NCI-H446 treated with DMSO at 0.1 percent for 48 hours (cell line): ENCODE data around the gene ERLIN1.
"Not testable (repeated sequence)": the region's sequence is repeated elsewhere in the genome, so short reads cannot be mapped to it uniquely, and the experiment has no call there.

ENCODE experiments used
- DNase-seq: peaks from one replicate; lab custom pipeline; 2025; lab: John Stamatoyannopoulos, UW

ERLIN1 gene

DNA sequence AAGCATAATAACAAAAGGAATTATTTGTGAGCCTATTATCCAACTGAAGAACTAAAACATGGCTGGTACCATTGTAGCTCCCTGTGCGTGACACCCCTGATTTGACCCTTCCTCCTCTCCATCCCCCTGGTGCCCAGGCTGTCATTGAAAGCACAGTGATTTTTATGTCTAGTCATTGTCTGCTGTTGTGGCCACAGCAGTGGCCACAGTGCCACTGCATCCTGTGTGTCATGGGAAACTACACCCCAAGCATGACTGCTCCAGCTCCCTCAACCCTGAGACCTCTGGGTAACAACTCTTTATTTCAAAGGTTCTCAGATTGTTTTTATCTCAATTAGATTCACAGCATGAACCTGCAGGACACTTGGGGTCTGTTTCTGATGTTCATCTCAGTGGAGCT is 52.0 kb downstream of the ERLIN1 start:
- no peak for DNase-seq

DNA sequence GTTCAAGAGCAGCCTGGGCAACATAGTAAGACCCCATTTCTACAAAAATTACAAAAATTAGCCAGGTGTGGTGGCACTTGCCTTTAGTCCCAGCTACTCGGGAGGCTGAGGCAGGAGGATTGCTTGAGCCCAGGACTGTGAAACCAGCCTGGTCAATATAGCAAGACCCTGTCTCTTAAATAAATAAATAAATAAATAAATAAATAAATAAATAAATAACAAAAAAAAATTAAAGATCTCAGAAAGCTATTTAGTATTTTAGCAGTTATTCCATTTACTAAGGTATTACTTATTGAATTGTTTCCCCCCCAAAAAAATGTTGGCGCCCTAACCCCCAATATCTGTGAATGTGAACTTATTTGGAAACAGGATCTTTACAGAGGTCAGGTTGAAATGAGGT is 53.4 kb downstream of the ERLIN1 start:
- DNase-seq, result no peak

DNA sequence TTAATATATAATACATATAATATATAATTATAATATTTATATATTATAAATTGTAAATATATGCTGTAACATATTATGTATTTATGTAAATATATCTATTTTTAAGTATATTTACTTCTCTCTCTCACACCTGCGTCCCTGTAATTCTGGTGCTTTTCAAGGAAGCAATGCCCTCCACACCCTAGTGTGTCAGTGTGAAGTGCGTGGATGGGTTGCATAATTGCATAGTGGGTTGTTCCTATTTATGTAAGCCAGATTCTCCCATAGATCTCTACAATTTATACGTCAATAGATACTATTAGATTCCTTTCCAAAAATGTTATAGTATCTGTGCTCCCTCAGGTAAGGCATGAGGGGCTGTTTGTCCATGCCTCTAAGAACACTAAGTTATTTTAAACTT is 54.3 kb downstream of the ERLIN1 start:
- DNase-seq, result no peak

DNA sequence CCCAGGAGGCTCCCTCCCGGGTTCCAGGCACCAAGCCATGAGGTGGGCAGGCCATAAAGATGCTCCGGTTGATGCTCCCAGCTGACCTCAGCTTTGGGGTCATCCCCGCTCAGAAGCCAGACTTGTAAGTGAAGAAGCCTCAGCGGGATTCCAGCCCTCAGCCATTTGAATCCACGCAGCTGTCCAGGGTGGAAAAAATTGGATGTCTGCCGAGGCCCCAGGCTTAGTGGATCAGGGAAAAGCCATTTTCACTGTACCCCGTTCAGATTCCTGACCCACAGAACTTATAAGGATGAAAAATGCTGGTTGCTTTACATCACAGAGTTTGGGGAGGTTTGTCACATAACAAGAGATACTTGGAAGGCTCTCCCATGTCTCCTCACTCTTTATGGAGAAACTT is 55.0 kb downstream of the ERLIN1 start:
- no peak for DNase-seq

DNA sequence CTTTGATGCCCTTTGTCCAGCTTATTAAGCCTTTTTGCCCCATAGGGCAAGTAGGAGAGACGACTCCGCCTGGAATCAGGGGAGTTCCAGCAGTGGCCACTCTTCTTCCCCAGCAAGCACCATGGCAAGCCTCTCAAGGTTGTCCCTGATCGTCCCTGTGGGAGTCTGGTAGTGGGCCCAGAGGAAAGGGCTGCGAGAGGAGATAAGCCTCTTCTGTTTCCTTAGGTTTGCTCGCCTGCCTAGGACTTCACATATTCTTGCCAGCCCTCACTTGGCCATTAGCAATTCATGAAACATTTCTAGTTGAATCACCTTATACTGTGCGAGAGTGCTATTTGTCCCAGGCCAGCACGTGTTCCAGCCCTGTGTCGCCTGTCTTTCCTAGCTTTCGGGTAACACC is 56.4 kb downstream of the ERLIN1 start:
- DNase-seq, result no peak

DNA sequence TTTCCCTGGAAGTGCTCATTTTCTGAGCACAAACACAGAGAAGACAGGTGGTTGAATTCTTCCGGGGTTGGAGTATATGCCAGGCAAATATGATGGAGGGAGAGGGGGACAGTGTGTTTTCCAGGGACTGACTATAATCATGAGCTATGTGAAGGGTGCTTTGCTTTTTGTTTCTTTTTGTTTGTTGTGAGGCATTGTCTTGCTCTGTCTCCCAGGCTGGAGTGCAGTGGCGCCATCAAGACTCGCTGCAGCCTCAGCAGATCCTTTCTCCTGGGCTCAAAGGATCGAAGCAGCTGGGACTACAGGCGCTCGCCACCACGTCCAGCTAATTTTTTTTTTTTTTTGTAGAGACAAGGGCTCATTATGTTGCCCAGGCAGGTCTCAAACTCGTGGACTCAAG is 56.9 kb downstream of the ERLIN1 start:
- DNase-seq, result no peak

DNA sequence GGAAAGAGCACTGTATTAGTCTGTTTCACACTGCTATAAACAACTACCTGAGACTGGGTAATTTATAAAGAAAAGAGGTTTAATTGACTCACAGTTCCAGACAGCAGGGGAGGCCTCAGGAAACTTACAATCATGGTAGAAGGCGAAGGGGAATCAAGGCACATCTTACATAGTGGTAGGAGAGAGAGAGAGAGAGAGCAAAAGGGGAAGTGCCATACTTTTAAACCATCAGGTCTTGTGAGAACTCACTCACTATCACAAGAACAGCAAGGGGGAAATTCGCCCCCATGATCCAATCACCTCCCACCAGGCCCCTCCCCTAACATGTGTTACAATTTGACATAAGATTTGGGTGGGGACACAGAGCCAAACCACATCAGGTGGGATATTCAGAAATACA is 60.5 kb downstream of the ERLIN1 start:
- not testable (repeated sequence) for DNase-seq

DNA sequence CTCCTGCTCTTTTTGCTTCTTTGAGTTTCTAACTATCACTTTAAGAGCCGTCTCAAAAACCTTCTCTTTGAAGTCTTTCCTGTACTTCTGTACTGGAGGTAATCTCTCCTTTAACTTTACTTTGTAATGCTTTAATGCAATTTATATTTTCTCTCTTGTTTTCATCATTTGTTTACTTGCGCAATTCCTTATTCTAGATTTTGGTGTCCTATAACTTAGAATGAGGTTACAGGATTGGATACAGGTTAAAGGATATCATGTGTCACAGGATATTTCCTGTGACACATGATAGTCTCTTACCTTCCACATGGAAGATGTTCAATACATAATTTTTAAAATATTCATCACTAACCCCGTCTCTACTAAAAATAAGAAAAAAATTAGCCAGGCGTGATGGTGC is 61.7 kb downstream of the ERLIN1 start:
- DNase-seq, result no peak

DNA sequence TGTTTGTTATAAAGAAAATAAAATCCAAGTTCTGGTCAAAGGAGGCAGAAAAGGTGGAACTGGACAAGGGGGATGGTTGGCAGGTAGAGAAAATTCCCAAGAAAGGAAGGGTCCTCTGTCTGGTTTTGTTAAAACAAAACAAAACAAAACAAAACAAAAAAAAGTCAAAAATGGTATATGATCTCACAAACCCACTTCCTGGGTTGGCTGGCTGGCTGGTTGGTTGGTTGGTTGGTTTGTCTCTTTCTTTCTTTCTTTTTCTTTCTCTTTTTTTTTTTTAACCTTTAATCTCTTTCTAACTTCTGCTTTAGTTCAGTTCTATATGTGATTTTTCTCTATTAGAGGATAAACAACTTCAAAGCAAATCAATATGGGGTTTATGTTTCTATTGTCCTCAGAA is 63.0 kb downstream of the ERLIN1 start:
- DNase-seq, result no peak

DNA sequence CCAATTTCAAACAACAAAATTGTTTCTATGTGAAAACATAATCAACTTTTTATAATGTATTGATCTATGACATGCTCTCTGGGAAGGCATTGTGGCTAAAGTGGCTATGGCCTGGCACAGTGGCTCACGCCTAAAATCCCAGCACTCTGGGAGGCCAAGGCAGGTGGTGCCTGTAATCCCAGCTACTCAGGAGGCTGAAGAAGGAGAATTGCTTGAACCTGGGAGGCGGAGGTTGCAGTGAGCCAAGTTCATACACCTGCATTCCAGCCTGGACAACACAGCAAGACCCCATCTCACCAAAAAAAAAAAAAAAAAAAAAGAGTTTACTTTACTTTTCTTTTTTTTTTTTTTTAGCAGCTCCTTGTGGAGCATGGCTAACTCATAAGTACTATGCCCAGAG is 65.3 kb downstream of the ERLIN1 start:
- DNase-seq, result no peak

DNA sequence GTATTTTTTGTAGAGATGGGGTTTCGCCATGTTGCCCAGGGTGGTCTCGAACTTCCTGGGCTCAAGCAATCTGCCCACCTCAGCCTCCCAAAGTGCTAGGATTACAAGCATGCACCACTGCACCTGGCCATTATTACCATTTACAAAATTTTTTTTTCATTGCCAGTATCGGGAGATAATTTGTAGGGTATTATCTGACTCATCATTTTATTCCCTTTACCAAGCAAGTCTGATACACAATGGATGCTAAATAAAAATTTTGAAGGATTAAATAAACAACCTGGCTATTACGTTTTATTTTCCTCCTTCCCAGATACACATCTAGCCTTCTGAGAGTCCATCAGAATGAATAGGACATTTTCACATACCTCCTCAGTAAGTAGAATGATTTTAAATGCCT is 66.1 kb downstream of the ERLIN1 start:
- DNase-seq, result no peak

DNA sequence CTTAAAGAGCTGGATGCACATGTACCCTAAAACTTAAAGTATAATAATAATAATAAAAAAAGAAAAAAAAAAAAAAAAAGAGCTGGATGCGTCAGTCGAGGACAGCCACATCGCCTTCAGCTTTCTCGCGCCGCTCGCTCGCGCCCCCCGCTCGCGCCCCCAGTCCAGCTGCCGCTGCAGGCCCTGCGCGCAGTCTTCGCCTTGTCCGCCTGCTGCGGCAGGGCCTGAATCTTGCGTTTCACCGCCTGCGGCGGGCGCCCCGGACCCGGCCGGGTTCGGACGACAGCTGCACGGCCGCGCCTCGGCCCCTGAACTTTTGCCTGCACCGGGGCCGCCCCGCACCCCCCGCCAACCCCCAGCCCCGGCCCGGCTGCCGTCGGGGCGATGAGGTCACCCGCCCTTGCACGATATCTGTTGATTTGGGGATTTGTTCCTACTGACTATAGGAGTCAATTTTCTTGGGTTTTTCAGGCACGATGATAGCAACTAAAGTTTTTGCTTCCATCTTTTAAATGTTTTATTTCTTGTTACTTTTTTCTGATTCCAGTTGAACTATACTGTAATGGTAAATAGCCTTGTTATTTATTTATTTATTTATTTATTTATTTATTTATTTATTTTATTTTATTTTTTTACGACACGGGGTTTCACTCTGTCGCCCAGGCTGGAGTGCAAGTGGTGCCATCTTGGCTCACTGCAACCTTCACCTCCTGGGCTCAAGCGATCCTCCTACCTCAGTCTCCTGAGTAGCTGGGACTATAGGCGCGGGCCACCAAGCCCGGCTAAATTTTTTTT is 70.7 kb downstream of the ERLIN1 start:
- no peak for DNase-seq

DNA sequence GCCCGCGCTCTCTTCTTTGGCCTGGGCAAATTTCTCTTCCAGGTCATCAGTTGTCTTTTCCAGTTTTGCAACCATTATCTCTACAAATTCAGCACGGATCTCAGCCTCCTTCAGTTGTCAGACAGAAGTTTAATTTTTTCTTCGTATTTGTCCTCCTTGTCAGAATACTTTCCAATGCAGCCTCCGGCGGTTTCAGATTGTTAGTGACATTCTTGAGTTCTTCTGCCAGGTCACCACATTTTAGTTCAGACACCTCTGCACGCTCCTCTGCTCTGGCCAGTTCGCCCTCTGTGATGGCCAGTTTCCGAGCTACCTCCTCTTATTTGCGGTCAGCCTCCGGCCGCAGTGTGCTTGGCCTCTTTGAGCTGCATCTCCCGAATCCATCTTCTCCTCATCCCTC is 71.4 kb downstream of the ERLIN1 start:
- no peak for DNase-seq

DNA sequence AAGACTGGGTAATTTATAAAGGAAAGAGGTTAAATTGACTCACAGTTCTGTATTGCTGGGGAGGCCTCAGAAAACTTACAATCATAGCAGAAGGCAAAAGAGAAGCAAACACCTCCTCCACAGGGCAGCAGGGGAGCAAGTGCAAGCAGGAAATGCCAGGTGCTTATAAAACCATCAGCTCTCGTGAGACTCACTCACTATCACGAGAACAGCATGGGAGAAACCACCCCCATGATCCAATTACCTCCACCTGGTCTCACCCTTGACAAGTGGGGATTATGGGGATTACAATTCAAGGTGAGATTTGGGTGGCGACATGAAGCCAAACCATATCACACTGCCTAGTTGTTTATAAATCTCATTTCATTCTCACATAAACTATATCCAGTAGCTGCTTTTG is 76.2 kb downstream of the ERLIN1 start:
- DNase-seq, result no peak

DNA sequence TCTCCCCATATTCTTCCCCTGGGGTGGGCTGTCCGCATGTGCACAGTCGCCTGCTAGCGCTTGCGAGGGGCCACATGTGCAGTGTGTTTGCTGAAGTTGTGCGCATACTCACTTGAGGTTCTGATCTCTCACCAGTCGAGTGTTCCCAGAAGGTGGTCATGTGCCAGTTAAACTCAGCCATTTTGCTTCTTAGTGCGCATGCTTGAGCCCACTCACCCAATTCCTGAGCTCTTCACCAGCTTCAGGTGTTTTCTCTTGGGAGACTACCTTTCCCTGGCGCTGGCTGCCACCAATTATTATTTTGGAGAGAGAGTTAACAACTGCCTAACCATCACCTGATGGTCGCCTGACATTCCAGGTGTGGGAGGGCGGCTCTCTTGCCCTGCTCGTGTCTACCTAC is 79.0 kb downstream of the ERLIN1 start:
- DNase-seq, result no peak

DNA sequence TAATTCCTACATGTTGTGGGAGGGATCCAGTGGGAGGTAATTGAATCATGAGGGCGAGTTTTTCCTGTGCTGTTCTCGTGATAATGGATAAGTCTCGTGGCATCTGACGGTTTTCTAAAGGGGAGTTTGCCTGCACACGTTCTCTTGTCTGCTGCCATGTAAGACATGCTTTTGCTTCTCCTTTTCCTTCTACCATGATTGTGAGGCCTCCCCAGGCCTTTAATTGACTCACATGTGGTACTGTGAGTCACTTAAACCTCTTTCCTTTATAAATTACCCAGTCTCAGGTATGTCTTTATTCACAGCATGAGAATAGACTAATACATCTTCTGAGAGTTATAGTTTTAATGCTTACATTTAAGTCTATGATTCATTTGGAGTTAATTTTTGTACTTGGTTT is 81.5 kb downstream of the ERLIN1 start:
- no peak for DNase-seq

DNA sequence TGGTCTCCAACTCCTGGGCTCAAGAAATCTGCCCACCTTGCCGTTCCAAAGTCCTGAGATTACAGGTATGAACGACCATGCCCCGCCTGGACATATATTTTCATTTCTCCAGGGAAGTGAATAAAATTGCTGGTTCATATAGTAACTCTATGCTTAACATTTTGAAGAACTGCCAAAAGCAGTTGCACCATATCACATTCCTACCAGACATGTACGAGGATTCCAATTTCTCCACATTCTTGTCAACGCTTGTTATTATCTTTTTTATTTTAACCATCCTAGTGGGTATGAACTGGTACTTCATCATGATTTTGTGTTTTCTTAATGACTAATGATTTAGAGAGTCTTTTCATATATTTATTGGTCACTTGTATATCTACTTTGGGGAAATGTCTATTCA is 82.2 kb downstream of the ERLIN1 start:
- no peak for DNase-seq

DNA sequence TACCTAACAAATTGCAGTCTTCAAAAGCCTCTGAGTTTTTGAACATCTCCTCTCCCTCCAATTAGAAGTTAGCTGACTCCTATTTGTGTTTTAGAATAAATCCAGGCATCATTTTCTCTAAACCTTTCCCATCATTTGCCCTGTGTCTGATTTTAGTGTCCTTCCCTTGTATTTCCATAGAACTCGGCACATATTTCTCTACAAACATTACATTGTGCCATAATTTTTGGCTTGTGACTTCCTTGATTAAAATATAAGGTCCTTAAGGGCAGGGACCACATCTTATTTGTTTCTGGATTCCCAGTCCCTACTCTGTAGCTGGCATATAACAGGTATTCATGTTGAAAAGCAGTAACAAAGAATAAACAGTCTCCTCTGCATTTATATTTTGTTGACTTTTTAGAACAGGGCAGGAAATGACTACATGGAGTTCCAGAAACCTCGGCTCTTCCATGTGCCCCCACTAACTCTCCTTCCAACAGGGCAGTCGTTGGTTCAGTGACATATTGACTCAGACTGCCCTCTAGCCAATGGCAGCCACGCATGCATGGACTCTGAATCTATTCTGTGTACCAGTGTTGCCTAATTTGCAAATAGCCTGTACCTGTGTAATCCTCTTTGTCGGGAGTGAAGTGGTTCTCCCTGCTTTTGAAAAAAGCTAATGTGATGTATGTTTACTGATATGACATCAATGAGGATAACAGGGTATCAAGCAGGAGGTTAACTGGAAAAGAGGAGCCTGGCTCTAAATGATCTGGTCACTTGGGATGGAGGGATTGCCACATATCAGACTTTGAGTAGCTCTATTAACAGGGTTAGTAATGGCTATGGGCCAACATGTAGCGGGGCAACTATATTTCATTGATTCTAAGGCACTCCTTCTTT is 84.4 kb downstream of the ERLIN1 start:
- no peak for DNase-seq

DNA sequence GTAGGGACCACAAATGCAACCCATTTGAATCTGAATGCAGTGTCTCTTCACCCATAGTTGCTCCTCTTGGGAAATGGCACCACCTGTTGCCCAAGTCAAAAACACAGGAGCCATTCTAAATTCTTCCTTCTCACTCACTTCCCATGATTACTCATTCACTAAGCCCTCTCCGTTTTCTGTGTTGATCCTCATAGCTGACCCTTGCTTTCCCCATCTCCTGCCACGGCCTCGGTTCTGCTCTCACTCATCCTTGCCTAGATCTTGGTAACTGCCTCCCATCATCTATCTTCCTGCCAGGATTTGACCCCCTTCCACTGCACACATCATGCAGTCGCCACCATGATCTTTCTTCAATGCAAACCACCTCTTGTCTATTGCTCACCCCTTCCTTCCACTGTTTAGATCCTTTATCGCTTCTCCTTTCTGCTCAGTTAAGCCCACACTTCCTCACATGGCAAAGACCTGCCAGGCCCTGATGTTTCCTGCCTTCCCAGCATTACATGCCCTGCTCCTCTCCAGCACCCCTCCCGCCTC is 85.1 kb downstream of the ERLIN1 start:
- no peak for DNase-seq
